Measurements from ENCODE around the gene MTHFS.

The MTHFS gene

GRCh38 chr15:79812541-79812940, 84.3 kb downstream of the MTHFS start:
- DNase-seq = no peak

- no peak for DNase-seq
Observed at GRCh38 chr15:79811406-79812405, 85.1 kb downstream of the MTHFS start.

- no peak for DNase-seq
Observed at GRCh38 chr15:79804838-79805237, 92.0 kb downstream of the MTHFS start.

- DNase-seq = no peak
Observed at GRCh38 chr15:79798311-79798710, 98.5 kb downstream of the MTHFS start.
